ENCODE results near the gene ZNF8. TPM values are rescaled to one million over a fixed set of nuclear protein-coding genes. Genes with fewer than 3 reads are reported as not detected.

ZNF8 gene
- total and polyA plus RNA-seq, 2 donors (not counting 1 experiment from before 2014, with no cell fraction given): 3.4 to 8.0 TPM

DNA sequence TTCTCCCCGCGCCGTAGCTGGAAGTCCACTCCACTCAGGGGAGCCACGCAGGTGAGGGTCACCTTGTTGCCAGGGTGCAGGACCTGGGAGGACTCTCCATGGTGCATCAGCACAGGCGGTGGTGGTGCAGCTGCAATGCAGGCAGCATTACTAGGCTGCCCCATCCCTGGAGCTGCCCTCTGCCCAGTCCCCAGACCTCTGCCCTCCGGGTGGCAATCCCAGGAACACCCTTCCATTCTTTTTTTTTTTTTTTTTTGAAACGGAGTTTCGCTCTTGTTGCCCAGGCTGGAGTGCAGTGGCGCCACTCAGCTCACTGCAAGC, 72.8 kb downstream of the ZNF8 start:
- peaks cover 11% of the 10 kb centered on the region for H3K79me2 ChIP-seq (ENCODE audit: control insufficient read depth, insufficient read depth, low read length)
- H3K27ac Mint-ChIP-seq: no peak overlapping the region
- H3K27me3 Mint-ChIP-seq: no peaks in the 10 kb centered on the region
- intact Hi-C loops (cut with micrococcal nuclease): no loop called here
- ATAC-seq (ENCODE audit: low read depth) (no peak), DNase-seq (no peak)
- ChIA-PET POLR2A (no interaction called here), CTCF (no interaction called here)
- no peak overlapping the region for H3K9ac ChIP-seq (ENCODE audit: low read length)
- H3K27me3 ChIP-seq (replicated peaks in 1 of 4; ENCODE audit: control extremely low read depth in 1 of 4, control insufficient read depth in 3 of 4, insufficient read depth in 4 of 4, low read length in 3 of 4): no peaks in the 10 kb centered on the region
- H3K9me3 ChIP-seq (ENCODE audit: control extremely low read depth in 1 of 3, control insufficient read depth in 2 of 3, insufficient read depth in 1 of 3, low read length in 2 of 3): peaks cover 0 to 7% (median 0%) of the 10 kb centered on the region in 3 donors
- no peaks in the 10 kb centered on the region for H3K9me3 Mint-ChIP-seq (ENCODE audit: insufficient read depth)
- no peak overlapping the region for H3K4me2 ChIP-seq (replicated peaks; ENCODE audit: low read depth, low read length, poor library complexity, severe bottlenecking)
- no peak overlapping the region for H3K27ac ChIP-seq (ENCODE audit: low read length in 2 of 2)
- H3K4me3 Mint-ChIP-seq: no peak overlapping the region
- H2AFZ ChIP-seq (ENCODE audit: insufficient read depth, low read depth, low read length, poor library complexity, severe bottlenecking): no peak overlapping the region
- no peaks in the 10 kb centered on the region for H3K36me3 ChIP-seq (replicated peaks in 1 of 2; ENCODE audit: control extremely low read depth in 1 of 2, control insufficient read depth in 1 of 2, extremely low read depth in 1 of 2, insufficient read depth in 2 of 2, low read length in 1 of 2)
- no peak overlapping the region for H3K4me3 ChIP-seq (ENCODE audit: control extremely low read depth in 1 of 5, extremely low read depth in 1 of 5, insufficient read depth in 1 of 5, low read depth in 2 of 5, low read length in 4 of 5)
- peaks cover 6% of the 10 kb centered on the region for H4K20me1 ChIP-seq (ENCODE audit: control insufficient read depth, insufficient read depth, low read length, poor library complexity, severe bottlenecking)
- peaks cover 33% of the 10 kb centered on the region for H3K4me1 Mint-ChIP-seq
- peaks cover 21 to 35% of the 10 kb centered on the region in 2 donors for H3K4me1 ChIP-seq (ENCODE audit: control insufficient read depth in 2 of 2, insufficient read depth in 2 of 2, low read length in 2 of 2)
- WGBS (ENCODE audit: insufficient coverage): 96% methylated on average over 7 of the region's 9 CpGs
- TF ChIP-seq CTCF (IDR thresholded peaks at IDR 0.05) (no peak), EZH2 (IDR thresholded peaks at IDR 0.05; ENCODE audit: borderline replicate concordance, insufficient read depth, low read depth, low read length, poor library complexity, severe bottlenecking) (no peak)

DNA sequence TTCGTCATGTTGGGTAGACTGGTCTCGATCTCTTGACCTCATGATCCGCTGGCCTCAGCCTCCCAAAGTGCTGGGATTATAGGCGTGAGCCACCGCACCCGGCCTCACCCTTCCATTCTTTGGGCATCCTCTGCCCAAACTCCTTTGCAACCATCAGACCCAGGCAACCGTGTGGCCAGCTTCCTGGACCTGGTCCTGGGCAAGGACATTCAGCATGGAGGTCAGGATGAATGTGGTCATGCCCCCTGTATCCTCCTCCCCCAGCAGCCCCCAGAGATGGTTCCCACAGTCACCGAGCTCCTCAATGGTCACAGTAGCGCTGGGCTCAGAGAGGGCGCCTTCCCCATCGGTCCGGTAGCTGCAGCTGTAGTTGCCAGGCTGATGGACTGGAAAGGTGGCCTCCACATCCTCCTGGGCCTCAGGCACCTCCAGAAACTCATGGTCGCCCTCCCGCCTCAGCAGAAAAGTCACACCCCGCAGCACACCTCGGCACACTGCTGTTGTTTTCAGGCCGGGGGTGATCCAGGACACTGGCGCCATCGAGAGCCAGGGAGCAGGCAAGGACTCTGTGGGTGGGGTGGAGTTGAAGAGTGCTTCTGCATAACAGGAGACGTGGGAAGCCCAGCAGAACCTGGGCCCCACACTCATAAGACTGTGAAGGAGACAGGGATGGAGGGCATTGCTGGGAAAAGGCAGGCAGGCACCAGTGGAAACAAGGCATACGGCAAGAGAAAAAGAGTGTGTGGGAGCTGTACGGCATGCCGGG, 73.4 kb downstream of the ZNF8 start:
- Histone ChIP-seq H2AFZ (ENCODE audit: insufficient read depth, low read depth, low read length, poor library complexity, severe bottlenecking) (no peak overlapping the region), H3K36me3 (replicated peaks in 1 of 2; ENCODE audit: control extremely low read depth in 1 of 2, control insufficient read depth in 1 of 2, extremely low read depth in 1 of 2, insufficient read depth in 2 of 2, low read length in 1 of 2) (no peaks in the 10 kb centered on the region), H3K4me3 (ENCODE audit: control extremely low read depth in 1 of 5, extremely low read depth in 1 of 5, insufficient read depth in 1 of 5, low read depth in 2 of 5, low read length in 4 of 5) (no peak overlapping the region), H3K4me1 (ENCODE audit: control insufficient read depth in 2 of 2, insufficient read depth in 2 of 2, low read length in 2 of 2) (peaks cover 22 to 35% of the 10 kb centered on the region in 2 donors), H3K79me2 (ENCODE audit: control insufficient read depth, insufficient read depth, low read length) (peaks cover 11% of the 10 kb centered on the region), H3K4me2 (replicated peaks; ENCODE audit: low read depth, low read length, poor library complexity, severe bottlenecking) (no peak overlapping the region), H3K27ac (ENCODE audit: low read length in 2 of 2) (no peak overlapping the region), H3K27me3 (replicated peaks in 1 of 4; ENCODE audit: control extremely low read depth in 1 of 4, control insufficient read depth in 3 of 4, insufficient read depth in 4 of 4, low read length in 3 of 4) (peaks cover 0 to 5% (median 0%) of the 10 kb centered on the region in 4 experiments), H3K9ac (ENCODE audit: low read length) (no peak overlapping the region), H4K20me1 (ENCODE audit: control insufficient read depth, insufficient read depth, low read length, poor library complexity, severe bottlenecking) (peaks cover 6% of the 10 kb centered on the region), H3K9me3 (ENCODE audit: control extremely low read depth in 1 of 3, control insufficient read depth in 2 of 3, insufficient read depth in 1 of 3, low read length in 2 of 3) (peaks cover 0 to 13% (median 0%) of the 10 kb centered on the region in 3 donors)
- Mint-ChIP-seq H3K9me3 (ENCODE audit: insufficient read depth) (no peaks in the 10 kb centered on the region), H3K4me1 (peaks cover 36% of the 10 kb centered on the region), H3K4me3 (no peak overlapping the region), H3K27me3 (no peaks in the 10 kb centered on the region), H3K27ac (no peak overlapping the region)
- TF ChIP-seq EZH2 (IDR thresholded peaks at IDR 0.05; ENCODE audit: borderline replicate concordance, insufficient read depth, low read depth, low read length, poor library complexity, severe bottlenecking): no peak
- TF ChIP-seq CTCF (IDR thresholded peaks at IDR 0.05): no peak
- 96% methylated on average over 16 of the region's 23 CpGs for WGBS (ENCODE audit: insufficient coverage)
- ChIA-PET CTCF (no interaction called here), POLR2A (no interaction called here)
- intact Hi-C loops (cut with micrococcal nuclease): no loop called here
- ATAC-seq (ENCODE audit: low read depth) (no peak), DNase-seq (no peak)
